Ovary (tissue), 9 donors: ENCODE measurements around the gene PDP2. TPM values are rescaled to one million over a fixed set of nuclear protein-coding genes. Genes with fewer than 3 reads are reported as not detected.

ENCODE experiments used
- DNase-seq, 5 donors: peaks; one replicate each; pipeline ENCODE4 v3.0.0-alpha.2; 2019 to 2020
- H3K27ac ChIP-seq, 2 donors: fragments of 200-600 bp; one replicate each; pipeline versions ENCODE4 v1.5.1 to v1.8.0; 2019 to 2022
- H3K27me3 ChIP-seq: fragments of 200-600 bp; one replicate; pipeline ENCODE4 v1.8.0; 2022
- H3K36me3 ChIP-seq: fragments of 200-600 bp; sonication (generic); one replicate; pipeline ENCODE4 v1.5.1; 2019
- H3K4me1 ChIP-seq: one replicate; pipeline ENCODE4 v1.8.1; 2013; ENCODE audit warnings: mild to moderate bottlenecking, moderate library complexity; ENCODE audit not compliant: insufficient read depth
- H3K4me3 ChIP-seq: fragments of 200-600 bp; sonication (generic); one replicate; pipeline ENCODE4 v1.5.1; 2017
- H3K9me3 ChIP-seq, 2 donors: fragments of 200-600 bp in 1 of 2; sonication (generic) in 1 of 2; one replicate each; pipeline versions ENCODE4 v1.5.1 to v1.8.1; 2013 to 2019; ENCODE audit warnings: mild to moderate bottlenecking in 1 of 2, moderate library complexity in 1 of 2
- EP300 ChIP-seq: sonication (generic); formaldehyde crosslinking; IDR thresholded peaks from one replicate; pipeline ENCODE4 v1.6.1; 2017; ENCODE audit warnings: antibody characterized with exemption
- POLR2A ChIP-seq: fragments of 450-650 bp; IDR thresholded peaks from one replicate; pipeline ENCODE4 v1.6.1; 2017; ENCODE audit warnings: antibody characterized with exemption, mild to moderate bottlenecking, moderate library complexity
- WGBS, 3 donors: extraction: QIAGEN DNeasy Blood & Tissue Kit in 1 of 3; methylation state at CpG; one replicate each; pipeline versions ENCODE4 v1.1.5 to v1.1.7; 2013 to 2017; 5-methylcytosine and 5-hydroxymethylcytosine counted together
- intact Hi-C, 4 donors: fragments of 100-400 bp; cut with DNase I; formaldehyde crosslinking; loops; one replicate each; pipeline versions ENCODE4 v1.11.0 to v1.15.1; 2022 to 2023
- polyA plus RNA-seq, 2 donors: library from polyadenylated mRNA; stranded (reverse); fragments of 200-250 nt in 1 of 2; fragments of 350-450 nt in 1 of 2; fragmentation: Illumina TruSeq in 1 of 2; extraction: RNeasy Lipid Tissue Mini Kit (QIAGEN cat#74804) in 1 of 2; gene quantifications; one replicate each; pipeline ENCODE4 v1.2.3, GENCODE V29; 2013 to 2014
- total RNA-seq, 7 donors: library from RNA; depleted of rRNA in 2 of 7; stranded (reverse); fragments of >200 nt in 2 of 7; fragmentation: NEBNext Ultra II Directional in 3 of 7; extraction: Animal tissue kit (Norgen Biotek cat#: 25700) in 3 of 7; gene quantifications; one replicate each; pipeline versions ENCODE4 v1.1.0 to v1.2.4, GENCODE V29; 2016 to 2023
- TF ChIP-seq, protein P1 (sequence below), 3 donors: fragments of 450-650 bp in 2 of 3; fragments of 200-600 bp in 1 of 3; IDR thresholded peaks; one replicate each; pipeline versions ENCODE4 v1.5.1 to v1.8.0; 2016 to 2022; ENCODE audit warnings: antibody characterized with exemption in 3 of 3, mild to moderate bottlenecking in 1 of 3
- donor health status: DM: no; HTN: no; CAD: no; lungs with moderate emphysema.
- donor health status: DM: no; HTN: no; CAD: no.
- donor health status: Bipolar disorder and iron deficiency.
- donor health status: DM: yes; HTN: yes; CAD: no.
- donor health status: DM: no; HTN: no; CAD: no.
- donor health status: DM: yes; HTN: yes; CAD: no.

The PDP2 gene
- total and polyA plus RNA-seq, 9 donors = 3.9 to 27.9 (median 18.5) TPM

DNA sequence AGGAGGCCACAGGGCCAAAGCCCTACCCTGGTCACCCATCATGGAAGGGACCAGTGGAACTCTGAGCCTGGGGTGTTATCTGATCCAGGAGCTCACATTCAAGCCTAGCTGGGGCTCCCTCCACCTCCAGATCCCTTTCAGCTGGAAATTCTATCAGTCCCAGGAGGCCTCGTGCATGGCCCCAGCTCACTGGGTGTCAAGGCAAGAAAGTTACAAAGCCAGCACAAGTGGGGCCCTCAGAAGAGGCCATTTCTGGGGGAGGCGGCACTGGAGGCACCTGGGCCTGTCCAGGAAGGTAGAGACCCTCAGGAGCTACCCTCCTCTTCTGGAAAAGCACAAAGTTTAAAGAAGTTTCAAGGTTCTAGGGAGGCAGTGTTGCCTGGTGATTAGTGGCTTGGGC is 31.3 kb upstream of the PDP2 start:
- no peak overlapping the region for H3K4me3 ChIP-seq
- no peaks in the 10 kb centered on the region for H3K27me3 ChIP-seq
- H3K4me1 ChIP-seq = peaks cover 7% of the 10 kb centered on the region
- DNase-seq = no peak
- 77 to 89% (median 89%) methylated on average over 2 of the region's 2 CpGs for WGBS, 3 donors
- no peak overlapping the region for H3K27ac ChIP-seq
- intact Hi-C loops = no loop called here
- H3K36me3 ChIP-seq = no peaks in the 10 kb centered on the region
- TF ChIP-seq EP300 (no peak), POLR2A (no peak)
- TF ChIP-seq, protein P1, sequence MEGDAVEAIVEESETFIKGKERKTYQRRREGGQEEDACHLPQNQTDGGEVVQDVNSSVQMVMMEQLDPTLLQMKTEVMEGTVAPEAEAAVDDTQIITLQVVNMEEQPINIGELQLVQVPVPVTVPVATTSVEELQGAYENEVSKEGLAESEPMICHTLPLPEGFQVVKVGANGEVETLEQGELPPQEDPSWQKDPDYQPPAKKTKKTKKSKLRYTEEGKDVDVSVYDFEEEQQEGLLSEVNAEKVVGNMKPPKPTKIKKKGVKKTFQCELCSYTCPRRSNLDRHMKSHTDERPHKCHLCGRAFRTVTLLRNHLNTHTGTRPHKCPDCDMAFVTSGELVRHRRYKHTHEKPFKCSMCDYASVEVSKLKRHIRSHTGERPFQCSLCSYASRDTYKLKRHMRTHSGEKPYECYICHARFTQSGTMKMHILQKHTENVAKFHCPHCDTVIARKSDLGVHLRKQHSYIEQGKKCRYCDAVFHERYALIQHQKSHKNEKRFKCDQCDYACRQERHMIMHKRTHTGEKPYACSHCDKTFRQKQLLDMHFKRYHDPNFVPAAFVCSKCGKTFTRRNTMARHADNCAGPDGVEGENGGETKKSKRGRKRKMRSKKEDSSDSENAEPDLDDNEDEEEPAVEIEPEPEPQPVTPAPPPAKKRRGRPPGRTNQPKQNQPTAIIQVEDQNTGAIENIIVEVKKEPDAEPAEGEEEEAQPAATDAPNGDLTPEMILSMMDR (IDR thresholded peaks at IDR 0.05) = no peak
- H3K9me3 ChIP-seq = no peaks in the 10 kb centered on the region

DNA sequence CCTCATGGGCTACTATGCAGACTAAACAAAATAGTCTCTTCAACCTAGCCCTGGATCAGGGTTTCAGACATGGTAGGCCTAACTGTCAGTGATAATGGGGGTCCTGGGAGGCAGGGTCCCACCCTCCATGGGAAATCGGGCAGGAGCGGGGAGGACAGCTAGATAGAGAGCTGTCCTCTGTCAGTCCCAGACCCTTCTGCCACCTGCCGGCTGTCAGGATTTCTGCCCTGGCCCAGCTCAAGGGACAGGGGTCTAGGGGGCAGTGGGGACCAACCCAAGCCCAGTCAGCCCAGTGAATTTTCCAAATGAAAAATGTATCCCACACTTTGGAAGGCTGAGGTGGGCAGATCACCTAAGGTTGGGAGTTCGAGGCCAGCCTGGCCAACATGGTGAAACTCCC is 30.8 kb upstream of the PDP2 start:
- WGBS, 3 donors = 79 to 90% (median 87%) methylated on average over 4 of the region's 4 CpGs
- Histone ChIP-seq H3K4me3 (no peak overlapping the region), H3K4me1 (peaks cover 4% of the 10 kb centered on the region), H3K27me3 (no peaks in the 10 kb centered on the region), H3K27ac (no peak overlapping the region), H3K9me3 (no peaks in the 10 kb centered on the region), H3K36me3 (no peaks in the 10 kb centered on the region)
- DNase-seq = no peak
- intact Hi-C loops = no loop called here
- no peak for TF ChIP-seq POLR2A

DNA sequence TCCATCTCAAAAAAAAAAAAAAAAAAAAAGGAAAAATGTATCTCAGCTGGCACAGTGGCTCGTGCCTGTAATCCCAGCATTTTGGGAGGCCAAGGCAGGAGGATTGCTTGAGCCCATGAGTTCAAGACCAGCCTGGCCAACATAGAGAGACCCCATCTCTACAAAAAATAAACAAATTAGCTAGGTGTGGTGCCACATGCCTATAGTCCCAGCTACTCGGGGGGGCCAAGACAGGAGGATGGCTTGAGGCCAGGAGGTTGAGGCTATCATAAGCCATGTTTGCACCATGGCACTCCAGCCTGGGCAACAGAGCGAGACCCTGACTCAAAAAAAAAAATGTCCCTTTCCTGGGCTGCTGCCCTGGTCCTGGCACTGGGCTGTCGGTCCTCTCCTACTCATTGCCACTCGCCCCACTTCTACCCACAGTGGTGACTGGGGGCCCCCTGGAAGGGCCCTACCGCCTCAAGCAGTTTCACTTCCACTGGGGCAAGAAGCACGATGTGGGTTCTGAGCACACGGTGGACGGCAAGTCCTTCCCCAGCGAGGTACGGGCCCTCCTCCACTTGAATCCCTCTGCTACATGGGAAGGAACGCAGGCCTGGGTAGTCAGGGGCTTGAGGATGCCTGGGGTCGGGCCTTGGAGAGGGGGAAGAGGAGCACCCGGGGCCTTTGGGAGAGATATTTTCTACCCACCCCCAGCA is 30.1 kb upstream of the PDP2 start:
- no peaks in the 10 kb centered on the region for H3K4me1 ChIP-seq
- no peak overlapping the region for H3K4me3 ChIP-seq
- no peaks in the 10 kb centered on the region for H3K9me3 ChIP-seq
- H3K27ac ChIP-seq = no peak overlapping the region
- no peak for TF ChIP-seq EP300
- TF ChIP-seq, protein P1 (IDR thresholded peaks at IDR 0.05) = no peak
- TF ChIP-seq POLR2A = no peak
- peak in 1 of 5 donors; percentile 5 for DNase-seq
- no peaks in the 10 kb centered on the region for H3K27me3 ChIP-seq
- intact Hi-C loops = no loop called here
- 87 to 92% (median 87%) methylated on average over 14 of the region's 14 CpGs for WGBS, 3 donors
- H3K36me3 ChIP-seq = no peaks in the 10 kb centered on the region

DNA sequence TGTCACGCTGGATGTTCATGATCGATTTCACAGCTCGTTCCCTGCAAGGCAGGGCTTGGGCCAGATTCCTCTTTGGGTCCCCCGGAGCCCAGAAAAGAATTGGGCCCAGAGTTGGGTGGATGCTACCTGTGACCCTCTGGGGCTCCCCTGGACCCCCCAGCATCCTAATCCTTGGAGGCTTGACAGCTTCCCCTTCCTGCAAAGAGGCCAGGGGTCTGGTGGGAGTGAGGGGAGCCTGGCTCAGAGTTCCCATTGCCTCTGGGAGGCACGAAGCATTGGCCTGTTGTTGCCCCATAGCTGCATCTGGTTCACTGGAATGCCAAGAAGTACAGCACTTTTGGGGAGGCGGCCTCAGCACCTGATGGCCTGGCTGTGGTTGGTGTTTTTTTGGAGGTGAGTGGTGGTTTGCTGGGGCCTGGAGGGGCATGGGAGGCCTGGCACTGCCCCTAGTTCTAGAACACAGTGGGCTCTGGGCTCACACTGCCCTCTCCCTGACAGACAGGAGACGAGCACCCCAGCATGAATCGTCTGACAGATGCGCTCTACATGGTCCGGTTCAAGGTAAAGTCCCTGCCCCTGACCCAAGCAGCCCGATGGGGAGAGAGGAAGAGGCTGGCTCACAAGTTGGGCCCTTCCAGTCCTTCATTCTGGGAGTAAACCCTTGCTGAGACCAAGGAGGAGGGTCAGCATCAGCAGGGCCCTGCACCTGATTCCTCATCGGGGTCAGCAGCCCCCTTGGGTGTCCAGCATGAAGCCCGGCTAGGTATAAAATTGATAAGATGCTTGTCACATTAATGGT is 28.9 kb upstream of the PDP2 start:
- intact Hi-C loops = no loop called here
- DNase-seq = peak in 1 of 5 donors; percentile 4
- Histone ChIP-seq H3K4me1 (no peaks in the 10 kb centered on the region), H3K27ac (no peak overlapping the region), H3K9me3 (no peaks in the 10 kb centered on the region), H3K4me3 (no peak overlapping the region), H3K36me3 (no peaks in the 10 kb centered on the region), H3K27me3 (no peaks in the 10 kb centered on the region)
- 81 to 83% (median 82%) methylated on average over 12 to 13 of the region's 13 CpGs for WGBS, 3 donors
- TF ChIP-seq EP300 (no peak), POLR2A (no peak)
- TF ChIP-seq, protein P1 (IDR thresholded peaks at IDR 0.05) = no peak
